GM18873 (cell line): ENCODE measurements around the gene HIRIP3.
"Not testable (repeated sequence)": the region's sequence is repeated elsewhere in the genome, so short reads cannot be mapped to it uniquely, and the experiment has no call there.

Experiments used
- ATAC-seq: cut with Tn5 transposase; IDR thresholded peaks from one replicate; pipeline ENCODE4 v1.9.1; 2021; ENCODE audit warnings: mild to moderate bottlenecking, moderate library complexity, moderate number of reproducible peaks; ENCODE audit not compliant: unreplicated experiment, low FRiP score

The HIRIP3 gene

GRCh38 chr16:29962344-29962994 is 32.9 kb downstream of the HIRIP3 start:
- ATAC-seq, result no peak

GRCh38 chr16:29961479-29962343 is 33.7 kb downstream of the HIRIP3 start, which contains the start of gene TMEM219:
TSS of gene TMEM219 (plus strand) at chr16:29962079. CDS start at chr16:29963144, 1,065 bp downstream.
- ATAC-seq, result no peak

GRCh38 chr16:29961127-29961478 is 34.3 kb downstream of the HIRIP3 start:
- no peak for ATAC-seq

GRCh38 chr16:29959821-29960220 is 35.6 kb downstream of the HIRIP3 start:
- not testable (repeated sequence) for ATAC-seq

- ATAC-seq, result no peak
Measured at GRCh38 chr16:29959293-29959692, 36.1 kb downstream of the HIRIP3 start.

GRCh38 chr16:29958756-29959155 is 36.7 kb downstream of the HIRIP3 start:
- no peak for ATAC-seq

GRCh38 chr16:29951625-29952365 is 43.6 kb downstream of the HIRIP3 start:
- ATAC-seq, result no peak

- ATAC-seq, result no peak
Measured at GRCh38 chr16:29950806-29951461, 44.5 kb downstream of the HIRIP3 start.

GRCh38 chr16:29947897-29948296 is 47.5 kb downstream of the HIRIP3 start:
- no peak for ATAC-seq

GRCh38 chr16:29943846-29944799 is 51.3 kb downstream of the HIRIP3 start:
- ATAC-seq, result no peak
